ENCODE results near the gene AOPEP.

AOPEP gene

GRCh38 chr9:95031711-95032461 lies 305.4 kb downstream of the AOPEP start:
- no peak for TF ChIP-seq Cebpa-rat (IDR thresholded peaks at IDR 0.05)
- Histone ChIP-seq H4K20me1 (peaks cover 27% of the 10 kb centered on the region), H3K27ac (no peak overlapping the region), H3K4me1 (peaks cover 52% of the 10 kb centered on the region), H3K4me2 (peak overlapping the region; percentile 65), H3K36me3 (no peaks in the 10 kb centered on the region), H3K9me3 (no peaks in the 10 kb centered on the region), H3K27me3 (peaks cover 6% of the 10 kb centered on the region; the same call in 1 of the 2 replicates), H3K4me3 (no peak overlapping the region), H3K9ac (no peak overlapping the region)

- Histone ChIP-seq H3K4me3 (no peak overlapping the region), H3K27ac (no peak overlapping the region), H3K36me3 (0 out of 2 replicates have a peak, but pooled peaks cover 3% of the 10 kb centered on the region), H3K9me3 (no peaks in the 10 kb centered on the region), H3K9ac (no peak overlapping the region), H4K20me1 (peaks cover 27% of the 10 kb centered on the region), H3K4me1 (peaks cover 52% of the 10 kb centered on the region), H3K27me3 (peaks cover 6% of the 10 kb centered on the region; the same call in 1 of the 2 replicates), H3K4me2 (peak overlapping the region; percentile 65; the same call in 1 of the 2 replicates)
- TF ChIP-seq Cebpa-rat (IDR thresholded peaks at IDR 0.05): no peak
These were observed 306.3 kb downstream of the AOPEP start for GRCh38 chr9:95032580-95033341.

- Histone ChIP-seq H3K4me1 (peaks cover 24% of the 10 kb centered on the region), H3K9me3 (no peaks in the 10 kb centered on the region), H4K20me1 (peaks cover 25% of the 10 kb centered on the region), H3K36me3 (peaks cover 16% of the 10 kb centered on the region; the same call in 1 of the 2 replicates), H3K9ac (no peak overlapping the region), H3K4me3 (no peak overlapping the region), H3K27me3 (peaks cover 6% of the 10 kb centered on the region; the same call in 1 of the 2 replicates), H3K27ac (no peak overlapping the region), H3K4me2 (no peak overlapping the region)
- no peak for TF ChIP-seq Cebpa-rat (IDR thresholded peaks at IDR 0.05)
These were observed 309.3 kb downstream of the AOPEP start for GRCh38 chr9:95035846-95036245.

GRCh38 chr9:95036676-95037075 lies 310.2 kb downstream of the AOPEP start:
- H3K4me1 ChIP-seq: peaks cover 16% of the 10 kb centered on the region
- H3K27me3 ChIP-seq: peaks cover 6% of the 10 kb centered on the region; the same call in 1 of the 2 replicates
- H3K36me3 ChIP-seq: peaks cover 16% of the 10 kb centered on the region; the same call in 1 of the 2 replicates
- no peaks in the 10 kb centered on the region for H3K9me3 ChIP-seq
- no peak overlapping the region for H3K4me2 ChIP-seq
- no peak overlapping the region for H3K9ac ChIP-seq
- no peak overlapping the region for H3K4me3 ChIP-seq
- H4K20me1 ChIP-seq: peaks cover 17% of the 10 kb centered on the region
- no peak for TF ChIP-seq Cebpa-rat (IDR thresholded peaks at IDR 0.05)
- no peak overlapping the region for H3K27ac ChIP-seq

GRCh38 chr9:95037789-95038521 lies 311.5 kb downstream of the AOPEP start:
- no peaks in the 10 kb centered on the region for H3K9me3 ChIP-seq
- no peak for TF ChIP-seq Cebpa-rat (IDR thresholded peaks at IDR 0.05)
- H3K9ac ChIP-seq: no peak overlapping the region
- no peak overlapping the region for H3K27ac ChIP-seq
- H3K4me2 ChIP-seq: no peak overlapping the region
- peaks cover 2% of the 10 kb centered on the region; the same call in 1 of the 2 replicates for H3K27me3 ChIP-seq
- H3K4me3 ChIP-seq: no peak overlapping the region
- H3K36me3 ChIP-seq: peaks cover 16% of the 10 kb centered on the region; the same call in 1 of the 2 replicates
- H4K20me1 ChIP-seq: peaks cover 4% of the 10 kb centered on the region
- H3K4me1 ChIP-seq: peaks cover 3% of the 10 kb centered on the region; the same call in 1 of the 2 replicates

GRCh38 chr9:95038666-95039065 lies 312.2 kb downstream of the AOPEP start:
- H3K36me3 ChIP-seq: peaks cover 17% of the 10 kb centered on the region; the same call in 1 of the 2 replicates
- no peaks in the 10 kb centered on the region for H3K4me1 ChIP-seq
- H3K4me2 ChIP-seq: no peak overlapping the region
- H4K20me1 ChIP-seq: 0 out of 2 replicates have a peak, but pooled peaks cover 2% of the 10 kb centered on the region
- H3K9me3 ChIP-seq: no peaks in the 10 kb centered on the region
- no peaks in the 10 kb centered on the region for H3K27me3 ChIP-seq
- TF ChIP-seq Cebpa-rat (IDR thresholded peaks at IDR 0.05): no peak
- H3K27ac ChIP-seq: no peak overlapping the region
- no peak overlapping the region for H3K4me3 ChIP-seq
- H3K9ac ChIP-seq: no peak overlapping the region

- Histone ChIP-seq H3K27me3 (0 out of 2 replicates have a peak, but pooled peaks cover 2% of the 10 kb centered on the region), H3K4me1 (no peaks in the 10 kb centered on the region), H4K20me1 (peaks cover 16% of the 10 kb centered on the region), H3K9me3 (no peaks in the 10 kb centered on the region), H3K27ac (no peak overlapping the region), H3K36me3 (peaks cover 27% of the 10 kb centered on the region; the same call in 1 of the 2 replicates), H3K4me2 (no peak overlapping the region), H3K9ac (no peak overlapping the region), H3K4me3 (no peak overlapping the region)
- TF ChIP-seq Cebpa-rat (IDR thresholded peaks at IDR 0.05): no peak
These were observed 313.6 kb downstream of the AOPEP start for GRCh38 chr9:95040106-95040505.

GRCh38 chr9:95043826-95044225 lies 317.3 kb downstream of the AOPEP start:
- Histone ChIP-seq H3K36me3 (peaks cover 28% of the 10 kb centered on the region; the same call in 1 of the 2 replicates), H3K27me3 (peaks cover 38% of the 10 kb centered on the region), H3K9me3 (no peaks in the 10 kb centered on the region), H4K20me1 (peaks cover 53% of the 10 kb centered on the region), H3K27ac (no peak overlapping the region), H3K4me1 (peaks cover 5% of the 10 kb centered on the region; the same call in 1 of the 2 replicates), H3K4me3 (no peak overlapping the region), H3K9ac (no peak overlapping the region), H3K4me2 (no peak overlapping the region)
- no peak for TF ChIP-seq Cebpa-rat (IDR thresholded peaks at IDR 0.05)

Data from BLaER1 (cell line).